K562 (cell line): ENCODE data around the gene C1orf74. TPM values are rescaled to one million over a fixed set of nuclear protein-coding genes. Genes with fewer than 3 reads are reported as not detected.

Experiments
- ATAC-seq: fragments of 200-7000 bp; cut with Tn5 transposase; 3 replicates; pipeline ENCODE4 v1.9.1; 2020; ENCODE audit warnings: moderate library complexity
- BruUV-seq: library from RNA; stranded (reverse); fragments of 400-500 nt; replicated peaks from 2 replicates; lab custom pipeline; 2021; lab: Mats Ljungman, UMichigan
- CTCF ChIA-PET: fragments of 300-600 bp; formaldehyde crosslinking; extraction: SDS; loops from one replicate; lab custom pipeline; 2021; ENCODE audit warnings: low intra/inter-chr PET ratio; lab: Yijun Ruan, JAX
- POLR2A ChIA-PET: fragments of 300-600, 350-650 bp; sonication (Branson Sonifier 250); formaldehyde crosslinking; extraction: SDS; loops from one replicate; lab custom pipeline; 2021; ENCODE audit warnings: antibody characterized with exemption, inconsistent platforms; lab: Yijun Ruan, JAX
- DNase-seq, 4 experiments: peaks; one replicate each; pipeline versions ENCODE4 v3.0.0 to v3.0.0-alpha.2; 2011 to 2018; ENCODE audit warnings: low spot score in 3 of 4, mixed read lengths in 3 of 4; ENCODE audit errors: extremely low read depth in 1 of 4
- FAIRE-seq: peaks from 2 replicates; lab custom pipeline; 2011; peaks lifted over from hg19 to GRCh38; lab: Jason Lieb, UNC
- H2AFZ ChIP-seq: 2 replicates; pipeline ENCODE4 v1.6.0; 2011; ENCODE audit warnings: low read depth, low read length, control low read depth, inconsistent platforms
- H3K27ac ChIP-seq: fragments of 200-600 bp; 3 replicates; pipeline ENCODE4 v1.8.0; 2011; ENCODE audit warnings: low read depth, mild to moderate bottlenecking, control low read depth, inconsistent platforms, low read length, moderate library complexity, mixed read lengths; ENCODE audit errors: extremely low read depth
- H3K27me3 ChIP-seq, 2 experiments: fragments of 300-600 bp in 1 of 2; 2 replicates in 1 of 2; 3 replicates in 1 of 2; pipeline versions ENCODE4 v1.6.0 to v1.8.0; 2011; ENCODE audit warnings: inconsistent platforms in 2 of 2, low read length in 2 of 2, mild to moderate bottlenecking in 1 of 2, mixed read lengths in 1 of 2, moderate library complexity in 1 of 2; ENCODE audit not compliant: control insufficient read depth in 2 of 2, insufficient read depth in 2 of 2
- H3K36me3 ChIP-seq: fragments of 300-600 bp; 3 replicates; pipeline ENCODE4 v1.8.0; 2011; ENCODE audit warnings: mild to moderate bottlenecking, low read length, inconsistent platforms; ENCODE audit not compliant: control insufficient read depth, insufficient read depth
- H3K4me1 ChIP-seq, 2 experiments: fragments of 200-600 bp in 1 of 2; replicated peaks in 1 of 2; 2 replicates in 1 of 2; 3 replicates in 1 of 2; pipeline versions ENCODE4 v1.5.1 to v1.8.0; 2011; ENCODE audit warnings: inconsistent platforms in 2 of 2, low read length in 2 of 2, mild to moderate bottlenecking in 1 of 2, mixed read lengths in 1 of 2, moderate library complexity in 1 of 2; ENCODE audit not compliant: control insufficient read depth in 2 of 2, insufficient read depth in 2 of 2
- H3K4me2 ChIP-seq: 2 replicates; pipeline ENCODE4 v1.6.1; 2011; ENCODE audit warnings: low read length, control low read depth, inconsistent platforms, mixed read lengths; ENCODE audit not compliant: insufficient read depth
- H3K4me3 ChIP-seq: fragments of 200-600 bp; sonication (generic), shearing (Covaris generic); 2 replicates; pipeline ENCODE4 v1.5.1; 2016; ENCODE audit warnings: control low read depth, inconsistent platforms
- H3K79me2 ChIP-seq: fragments of 200-600 bp; 3 replicates; pipeline ENCODE4 v1.8.0; 2011; ENCODE audit warnings: low read length, inconsistent platforms; ENCODE audit not compliant: control insufficient read depth, insufficient read depth
- H3K9ac ChIP-seq, 2 experiments: 2 replicates each; pipeline versions ENCODE4 v1.6.0 to v1.6.1; 2011; ENCODE audit warnings: low read depth in 2 of 2, low read length in 2 of 2, control low read depth in 1 of 2, inconsistent platforms in 1 of 2, mild to moderate bottlenecking in 1 of 2, mixed read lengths in 1 of 2; ENCODE audit not compliant: insufficient read depth in 1 of 2
- H3K9me1 ChIP-seq: one replicate; pipeline ENCODE4 v1.6.0; 2011; ENCODE audit warnings: inconsistent platforms, mild to moderate bottlenecking, low read length, moderate library complexity; ENCODE audit not compliant: control insufficient read depth, insufficient read depth
- H3K9me3 ChIP-seq: replicated peaks from 2 replicates; pipeline ENCODE4 v1.5.1; 2011; ENCODE audit warnings: low read depth, low read length, inconsistent platforms; ENCODE audit not compliant: control insufficient read depth, insufficient read depth
- H4K20me1 ChIP-seq: replicated peaks from 2 replicates; pipeline ENCODE4 v1.6.1; 2011; ENCODE audit warnings: low read length, inconsistent platforms, mixed read lengths; ENCODE audit not compliant: control insufficient read depth, insufficient read depth
- CBX5 ChIP-seq: IDR thresholded peaks from 2 replicates; pipeline ENCODE4 v1.6.1; 2014; ENCODE audit warnings: low read depth, borderline replicate concordance
- ETS2 ChIP-seq: IDR thresholded peaks from 2 replicates; pipeline ENCODE4 v1.6.1; 2016; ENCODE audit warnings: borderline replicate concordance, missing genetic modification characterization, mild to moderate bottlenecking, moderate library complexity, missing compliant biosample characterization; ENCODE audit not compliant: poor library complexity, severe bottlenecking
- HNRNPLL ChIP-seq: fragments of 200-400 bp; formaldehyde crosslinking; IDR thresholded peaks from 2 replicates; pipeline ENCODE4 v1.6.1; 2017; ENCODE audit warnings: low read length, low read depth, mild to moderate bottlenecking; ENCODE audit not compliant: poor library complexity, severe bottlenecking
- ID3 ChIP-seq, 2 experiments: fragments of 250-450 bp in 1 of 2; fragments of 450-650 bp in 1 of 2; sonication (Bioruptor Pico) in 1 of 2; IDR thresholded peaks; 2 replicates each; pipeline versions ENCODE4 v1.6.1 to v1.8.0; 2016 to 2021; ENCODE audit warnings: mild to moderate bottlenecking in 2 of 2, moderate library complexity in 2 of 2, missing compliant biosample characterization in 1 of 2, missing genetic modification characterization in 1 of 2
- LCOR ChIP-seq: sonication (generic); formaldehyde crosslinking; IDR thresholded peaks from 2 replicates; pipeline ENCODE4 v1.8.0; 2022; ENCODE audit warnings: mild to moderate bottlenecking, missing genetic modification reagents
- LEF1 ChIP-seq: fragments of 450-650 bp; IDR thresholded peaks from 2 replicates; pipeline ENCODE4 v1.6.1; 2016; ENCODE audit warnings: mild to moderate bottlenecking
- NCOA4 ChIP-seq: fragments of 450-650 bp; IDR thresholded peaks from 2 replicates; pipeline ENCODE4 v1.6.1; 2018; ENCODE audit warnings: mild to moderate bottlenecking; ENCODE audit not compliant: partially characterized antibody
- RBM15 ChIP-seq: fragments of 200-400 bp; formaldehyde crosslinking; IDR thresholded peaks from 2 replicates; pipeline ENCODE4 v1.6.1; 2018; ENCODE audit warnings: mild to moderate bottlenecking, low read length, moderate library complexity; ENCODE audit not compliant: insufficient read depth
- RFX1 ChIP-seq: fragments of 450-650 bp; IDR thresholded peaks from 2 replicates; pipeline ENCODE4 v1.6.1; 2016; ENCODE audit warnings: mild to moderate bottlenecking, moderate library complexity
- SIRT6 ChIP-seq: IDR thresholded peaks from one replicate; pipeline ENCODE4 v1.6.1; 2012; ENCODE audit warnings: low read depth, mild to moderate bottlenecking, control low read depth, inconsistent platforms, low read length, moderate library complexity
- STAG1 ChIP-seq: sonication (generic); formaldehyde crosslinking; IDR thresholded peaks from 2 replicates; pipeline ENCODE4 v1.5.0; 2020; ENCODE audit warnings: missing genetic modification reagents, borderline replicate concordance
- SUPT5H ChIP-seq: fragments of 450-650 bp; IDR thresholded peaks from 2 replicates; pipeline ENCODE4 v1.6.1; 2016
- ZNF165 ChIP-seq: fragments of 250-450 bp; sonication (Bioruptor Pico); IDR thresholded peaks from 2 replicates; pipeline ENCODE4 v1.4.0; 2020; ENCODE audit warnings: borderline replicate concordance
- WGBS: fragments of 100-300 bp; shearing (Covaris generic); methylation state at CpG from one replicate; pipeline ENCODE4 v1.1.6; 2016; ENCODE audit warnings: low coverage, mixed read lengths; ENCODE audit not compliant: insufficient coverage; ENCODE audit errors: missing lambda C conversion rate; 5-methylcytosine and 5-hydroxymethylcytosine counted together
- in situ Hi-C: fragments of 300-500 bp; cut with MboI; formaldehyde crosslinking; loops from 4 replicates; pipeline ENCODE4 v1.15.0; 2018; ENCODE audit warnings: inconsistent platforms, mixed read lengths
- intact Hi-C: fragments of 100-400 bp; cut with micrococcal nuclease; formaldehyde crosslinking; loops from 2 replicates; pipeline ENCODE4 v1.14.2; 2022
- polyA plus RNA-seq, 8 experiments: library from polyadenylated mRNA; depleted of rRNA in 4 of 8; stranded (reverse) in 5 of 8; unstranded in 3 of 8; fragments of >200 nt; fragmentation: Nextera tagmentation in 2 of 8; fragmentation: Illumina TruSeq in 1 of 8; extraction: Ambion mirVana in 2 of 8; extraction: Trizol in 1 of 8; gene quantifications; 2 replicates each; pipeline versions ENCODE4 v1.2.1 to v1.2.3, GENCODE V29; 2011 to 2014; ENCODE audit warnings: inconsistent platforms in 1 of 8, missing spikeins in 1 of 8
- total RNA-seq, 7 experiments: library from RNA; depleted of rRNA in 6 of 7; stranded (reverse); fragments of >200 nt in 6 of 7; fragmentation: Illumina TruSeq in 2 of 7; extraction: Trizol in 2 of 7; gene quantifications; 2 replicates each; pipeline versions ENCODE4 v1.2.1 to v1.2.3, GENCODE V29; 2011 to 2021; ENCODE audit warnings: low replicate concordance in 1 of 7
- TF ChIP-seq, protein P1 (sequence below): fragments of 450-650 bp; IDR thresholded peaks from 2 replicates; pipeline ENCODE4 v1.6.1; 2016
- TF ChIP-seq, protein P2 (sequence below): fragments of 450-650 bp; IDR thresholded peaks from 2 replicates; pipeline ENCODE4 v1.6.1; 2018; ENCODE audit not compliant: partially characterized antibody

C1orf74 gene
- total and polyA plus RNA-seq, 9 of the 15 experiments (the other 6 are each of a cell fraction or from before 2014, with no cell fraction given): 4.0 to 7.6 (median 5.7) TPM

- TF ChIP-seq, protein P1, sequence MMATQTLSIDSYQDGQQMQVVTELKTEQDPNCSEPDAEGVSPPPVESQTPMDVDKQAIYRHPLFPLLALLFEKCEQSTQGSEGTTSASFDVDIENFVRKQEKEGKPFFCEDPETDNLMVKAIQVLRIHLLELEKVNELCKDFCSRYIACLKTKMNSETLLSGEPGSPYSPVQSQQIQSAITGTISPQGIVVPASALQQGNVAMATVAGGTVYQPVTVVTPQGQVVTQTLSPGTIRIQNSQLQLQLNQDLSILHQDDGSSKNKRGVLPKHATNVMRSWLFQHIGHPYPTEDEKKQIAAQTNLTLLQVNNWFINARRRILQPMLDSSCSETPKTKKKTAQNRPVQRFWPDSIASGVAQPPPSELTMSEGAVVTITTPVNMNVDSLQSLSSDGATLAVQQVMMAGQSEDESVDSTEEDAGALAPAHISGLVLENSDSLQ: peak; percentile 58
- TF ChIP-seq LCOR (CRISPR knock-in tag): no peak
- TF ChIP-seq RFX1: no peak
- TF ChIP-seq CBX5: no peak
- TF ChIP-seq ID3 (CRISPR knock-in tag; IDR thresholded peaks at IDR 0.05): no peak
- peak; percentile 69; the same call in 1 of the 2 replicates for TF ChIP-seq ID3 (tag; IDR thresholded peaks at IDR 0.05)
- TF ChIP-seq SIRT6: no peak
These were observed 21.8 kb upstream of the C1orf74 start, which contains the start of gene IRF6 (continued) for GRCh38 chr1:209805875-209806760.

DNA sequence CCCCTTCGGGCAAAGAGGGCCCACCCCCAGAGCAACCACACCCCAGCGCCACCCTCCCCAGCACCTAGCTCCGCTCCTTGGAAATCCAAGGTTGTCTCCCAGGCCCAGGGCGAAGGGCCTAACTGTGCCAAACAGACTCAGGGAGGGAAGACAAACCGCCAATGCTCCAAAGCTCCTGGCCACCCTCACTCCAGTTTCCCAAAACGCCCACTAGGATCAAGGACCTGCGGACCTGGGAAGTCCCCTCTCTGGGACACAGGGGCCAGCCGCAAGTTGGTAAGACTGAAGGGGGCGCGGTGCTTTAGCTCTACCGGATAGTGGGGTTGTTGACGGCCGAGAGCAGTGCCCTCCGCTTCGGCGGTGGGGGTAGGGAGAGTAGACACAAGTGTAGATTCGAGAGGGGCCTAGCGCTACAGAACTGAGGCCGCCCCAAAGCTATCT, 21.0 kb upstream of the C1orf74 start:
- Histone ChIP-seq H3K4me1 (peaks cover 21 to 23% of the 10 kb centered on the region in 2 experiments), H3K9ac (peak overlapping the region in 1 of 2 experiments; percentile 78; a peak in 1 of 4 replicates), H3K9me1 (peaks cover 3% of the 10 kb centered on the region), H3K4me2 (no peak overlapping the region; the same call in 1 of the 2 replicates), H3K27ac (no peak overlapping the region), H3K9me3 (no peaks in the 10 kb centered on the region), H4K20me1 (no peaks in the 10 kb centered on the region), H3K36me3 (no peaks in the 10 kb centered on the region), H3K79me2 (no peaks in the 10 kb centered on the region), H2AFZ (no peak overlapping the region), H3K4me3 (no peak overlapping the region), H3K27me3 (peaks cover 14 to 16% of the 10 kb centered on the region in 2 experiments; a peak in 4 of 5 replicates)
- no peak for DNase-seq
- 49% methylated on average over 18 of the region's 19 CpGs for WGBS
- in situ Hi-C loops (no loop called here), intact Hi-C loops (no loop called here)
- ATAC-seq: no peak
- ChIA-PET POLR2A (interaction anchor here (0.7 to 1.3 kb wide), 3 partner anchors 10 to 19 kb away, joined by 3 to 5 read pairs (median 3); no protein-coding TSS in a partner anchor), CTCF (no interaction called here)
- no peak for FAIRE-seq
- no TSS peak for BruUV-seq
- TF ChIP-seq, protein P2, sequence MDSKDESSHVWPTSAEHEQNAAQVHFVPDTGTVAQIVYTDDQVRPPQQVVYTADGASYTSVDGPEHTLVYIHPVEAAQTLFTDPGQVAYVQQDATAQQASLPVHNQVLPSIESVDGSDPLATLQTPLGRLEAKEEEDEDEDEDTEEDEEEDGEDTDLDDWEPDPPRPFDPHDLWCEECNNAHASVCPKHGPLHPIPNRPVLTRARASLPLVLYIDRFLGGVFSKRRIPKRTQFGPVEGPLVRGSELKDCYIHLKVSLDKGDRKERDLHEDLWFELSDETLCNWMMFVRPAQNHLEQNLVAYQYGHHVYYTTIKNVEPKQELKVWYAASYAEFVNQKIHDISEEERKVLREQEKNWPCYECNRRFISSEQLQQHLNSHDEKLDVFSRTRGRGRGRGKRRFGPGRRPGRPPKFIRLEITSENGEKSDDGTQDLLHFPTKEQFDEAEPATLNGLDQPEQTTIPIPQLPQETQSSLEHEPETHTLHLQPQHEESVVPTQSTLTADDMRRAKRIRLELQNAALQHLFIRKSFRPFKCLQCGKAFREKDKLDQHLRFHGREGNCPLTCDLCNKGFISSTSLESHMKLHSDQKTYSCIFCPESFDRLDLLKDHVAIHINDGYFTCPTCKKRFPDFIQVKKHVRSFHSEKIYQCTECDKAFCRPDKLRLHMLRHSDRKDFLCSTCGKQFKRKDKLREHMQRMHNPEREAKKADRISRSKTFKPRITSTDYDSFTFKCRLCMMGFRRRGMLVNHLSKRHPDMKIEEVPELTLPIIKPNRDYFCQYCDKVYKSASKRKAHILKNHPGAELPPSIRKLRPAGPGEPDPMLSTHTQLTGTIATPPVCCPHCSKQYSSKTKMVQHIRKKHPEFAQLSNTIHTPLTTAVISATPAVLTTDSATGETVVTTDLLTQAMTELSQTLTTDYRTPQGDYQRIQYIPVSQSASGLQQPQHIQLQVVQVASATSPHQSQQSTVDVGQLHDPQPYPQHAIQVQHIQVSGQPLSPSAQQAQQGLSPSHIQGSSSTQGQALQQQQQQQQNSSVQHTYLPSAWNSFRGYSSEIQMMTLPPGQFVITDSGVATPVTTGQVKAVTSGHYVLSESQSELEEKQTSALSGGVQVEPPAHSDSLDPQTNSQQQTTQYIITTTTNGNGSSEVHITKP: no peak
- no peak for TF ChIP-seq NCOA4
- TF ChIP-seq STAG1: no peak
- no peak for TF ChIP-seq SUPT5H
- no peak for TF ChIP-seq RBM15
- TF ChIP-seq HNRNPLL: no peak
- TF ChIP-seq ZNF165: no peak
- TF ChIP-seq LEF1: no peak
- no peak for TF ChIP-seq ETS2 (tag)
